Vagina (tissue), 2 donors: ENCODE results near the gene MYH14.

ENCODE experiments used
- POLR2AphosphoS5 ChIP-seq, 2 donors: sonication (generic); formaldehyde crosslinking; IDR thresholded peaks; one replicate each; pipeline ENCODE4 v1.9.0; 2017; ENCODE audit warnings: antibody characterized with exemption in 2 of 2, mild to moderate bottlenecking in 2 of 2, low read depth in 1 of 2; ENCODE audit not compliant: insufficient read depth in 1 of 2
- TF ChIP-seq, protein P1 (sequence below), 3 experiments: fragments of 450-650 bp in 2 of 3; fragments of 200-600 bp in 1 of 3; sonication (generic) in 1 of 3; IDR thresholded peaks; one replicate each; pipeline ENCODE4 v1.5.1; 2017 to 2019; ENCODE audit warnings: antibody characterized with exemption in 3 of 3, mild to moderate bottlenecking in 2 of 3, moderate library complexity in 2 of 3

GRCh38 chr19:50214699-50215543 is 11.5 kb downstream of the MYH14 start:
- TF ChIP-seq POLR2AphosphoS5 (IDR thresholded peaks at IDR 0.05; ENCODE audit: insufficient read depth in 1 of 2, low read depth in 1 of 2): peak; percentile 18 to 48
- TF ChIP-seq, protein P1, sequence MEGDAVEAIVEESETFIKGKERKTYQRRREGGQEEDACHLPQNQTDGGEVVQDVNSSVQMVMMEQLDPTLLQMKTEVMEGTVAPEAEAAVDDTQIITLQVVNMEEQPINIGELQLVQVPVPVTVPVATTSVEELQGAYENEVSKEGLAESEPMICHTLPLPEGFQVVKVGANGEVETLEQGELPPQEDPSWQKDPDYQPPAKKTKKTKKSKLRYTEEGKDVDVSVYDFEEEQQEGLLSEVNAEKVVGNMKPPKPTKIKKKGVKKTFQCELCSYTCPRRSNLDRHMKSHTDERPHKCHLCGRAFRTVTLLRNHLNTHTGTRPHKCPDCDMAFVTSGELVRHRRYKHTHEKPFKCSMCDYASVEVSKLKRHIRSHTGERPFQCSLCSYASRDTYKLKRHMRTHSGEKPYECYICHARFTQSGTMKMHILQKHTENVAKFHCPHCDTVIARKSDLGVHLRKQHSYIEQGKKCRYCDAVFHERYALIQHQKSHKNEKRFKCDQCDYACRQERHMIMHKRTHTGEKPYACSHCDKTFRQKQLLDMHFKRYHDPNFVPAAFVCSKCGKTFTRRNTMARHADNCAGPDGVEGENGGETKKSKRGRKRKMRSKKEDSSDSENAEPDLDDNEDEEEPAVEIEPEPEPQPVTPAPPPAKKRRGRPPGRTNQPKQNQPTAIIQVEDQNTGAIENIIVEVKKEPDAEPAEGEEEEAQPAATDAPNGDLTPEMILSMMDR (IDR thresholded peaks at IDR 0.05): no peak
